Suprapubic skin (tissue), 4 donors: ENCODE measurements around the gene SLC10A3. TPM values are rescaled to one million over a fixed set of nuclear protein-coding genes. Genes with fewer than 3 reads are reported as not detected.
"Not testable (repeated sequence)": the region's sequence is repeated elsewhere in the genome, so short reads cannot be mapped to it uniquely, and the experiment has no call there.

Source experiments
- DNase-seq, 2 donors: peaks; one replicate each; pipeline ENCODE4 v3.0.0-alpha.2; 2019; ENCODE audit warnings: low spot score in 2 of 2
- H3K27ac ChIP-seq: fragments of 200-600 bp; sonication (generic); one replicate; pipeline ENCODE4 v1.5.1; 2019
- H3K27me3 ChIP-seq: fragments of 200-600 bp; sonication (generic); one replicate; pipeline ENCODE4 v1.5.1; 2019
- H3K36me3 ChIP-seq: fragments of 200-600 bp; sonication (generic); one replicate; pipeline ENCODE4 v1.5.1; 2019
- H3K4me1 ChIP-seq: fragments of 200-600 bp; sonication (generic); one replicate; pipeline ENCODE4 v1.5.1; 2019
- H3K4me3 ChIP-seq: fragments of 200-600 bp; sonication (generic); one replicate; pipeline ENCODE4 v1.5.1; 2019; ENCODE audit warnings: mild to moderate bottlenecking
- H3K9me3 ChIP-seq: fragments of 200-600 bp; sonication (generic); one replicate; pipeline ENCODE4 v1.5.1; 2019
- EP300 ChIP-seq: sonication (generic); formaldehyde crosslinking; IDR thresholded peaks from one replicate; pipeline ENCODE4 v1.6.1; 2017; ENCODE audit warnings: antibody characterized with exemption
- POLR2A ChIP-seq, 2 donors: fragments of 450-650 bp; IDR thresholded peaks; one replicate each; pipeline ENCODE4 v1.6.1; 2017; ENCODE audit warnings: antibody characterized with exemption in 2 of 2, mild to moderate bottlenecking in 2 of 2, moderate library complexity in 2 of 2
- POLR2AphosphoS5 ChIP-seq, 3 donors: sonication (generic); formaldehyde crosslinking; IDR thresholded peaks; one replicate each; pipeline ENCODE4 v1.6.1; 2017; ENCODE audit warnings: antibody characterized with exemption in 3 of 3
- WGBS: methylation state at CpG from one replicate; pipeline ENCODE4 v1.1.5; 2018; 5-methylcytosine and 5-hydroxymethylcytosine counted together
- total RNA-seq, 4 donors: library from RNA; depleted of rRNA; stranded (reverse); fragments of >200 nt; gene quantifications; one replicate each; pipeline ENCODE4 v1.1.0, GENCODE V29; 2016
- TF ChIP-seq, protein P1 (sequence below), 2 donors: fragments of 200-600 bp in 1 of 2; fragments of 450-650 bp in 1 of 2; sonication (generic) in 1 of 2; IDR thresholded peaks; one replicate each; pipeline ENCODE4 v1.5.1; 2016 to 2019; ENCODE audit warnings: antibody characterized with exemption in 2 of 2, mild to moderate bottlenecking in 1 of 2, moderate library complexity in 1 of 2

The SLC10A3 gene
- total RNA-seq, 4 donors from 2014 or later, result 16.5 to 45.0 (median 38.8) TPM

DNA sequence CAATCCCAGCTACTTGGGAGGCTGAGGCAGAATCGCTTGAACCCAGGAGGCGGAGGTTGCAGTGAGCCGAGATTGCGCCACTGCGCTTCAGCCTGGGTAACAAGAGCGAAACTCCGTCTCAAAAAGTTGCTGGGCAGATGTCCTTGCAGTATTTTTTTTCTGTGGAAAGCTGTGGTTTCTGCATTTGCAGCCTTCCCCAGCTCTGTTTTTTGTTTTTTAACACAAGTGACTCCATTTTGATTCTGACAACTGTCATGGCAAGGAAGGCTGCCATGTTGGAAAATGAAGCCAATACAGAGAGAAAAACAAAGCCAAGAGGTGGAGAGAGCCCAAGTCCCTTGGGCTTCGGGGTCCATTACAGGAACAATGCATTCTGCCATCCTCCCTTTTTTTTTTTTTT, 11.7 kb upstream of the SLC10A3 start:
- no peaks in the 10 kb centered on the region for H3K9me3 ChIP-seq
- H3K27ac ChIP-seq, result no peak overlapping the region
- H3K36me3 ChIP-seq, result peaks cover 18% of the 10 kb centered on the region
- no peak for DNase-seq
- 78% methylated on average over 8 of the region's 8 CpGs for WGBS
- no peaks in the 10 kb centered on the region for H3K4me1 ChIP-seq
- TF ChIP-seq, protein P1, sequence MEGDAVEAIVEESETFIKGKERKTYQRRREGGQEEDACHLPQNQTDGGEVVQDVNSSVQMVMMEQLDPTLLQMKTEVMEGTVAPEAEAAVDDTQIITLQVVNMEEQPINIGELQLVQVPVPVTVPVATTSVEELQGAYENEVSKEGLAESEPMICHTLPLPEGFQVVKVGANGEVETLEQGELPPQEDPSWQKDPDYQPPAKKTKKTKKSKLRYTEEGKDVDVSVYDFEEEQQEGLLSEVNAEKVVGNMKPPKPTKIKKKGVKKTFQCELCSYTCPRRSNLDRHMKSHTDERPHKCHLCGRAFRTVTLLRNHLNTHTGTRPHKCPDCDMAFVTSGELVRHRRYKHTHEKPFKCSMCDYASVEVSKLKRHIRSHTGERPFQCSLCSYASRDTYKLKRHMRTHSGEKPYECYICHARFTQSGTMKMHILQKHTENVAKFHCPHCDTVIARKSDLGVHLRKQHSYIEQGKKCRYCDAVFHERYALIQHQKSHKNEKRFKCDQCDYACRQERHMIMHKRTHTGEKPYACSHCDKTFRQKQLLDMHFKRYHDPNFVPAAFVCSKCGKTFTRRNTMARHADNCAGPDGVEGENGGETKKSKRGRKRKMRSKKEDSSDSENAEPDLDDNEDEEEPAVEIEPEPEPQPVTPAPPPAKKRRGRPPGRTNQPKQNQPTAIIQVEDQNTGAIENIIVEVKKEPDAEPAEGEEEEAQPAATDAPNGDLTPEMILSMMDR (IDR thresholded peaks at IDR 0.05), result no peak
- TF ChIP-seq POLR2AphosphoS5 (IDR thresholded peaks at IDR 0.05) (no peak), EP300 (no peak), POLR2A (IDR thresholded peaks at IDR 0.05) (no peak)
- no peak overlapping the region for H3K4me3 ChIP-seq
- H3K27me3 ChIP-seq, result no peaks in the 10 kb centered on the region

DNA sequence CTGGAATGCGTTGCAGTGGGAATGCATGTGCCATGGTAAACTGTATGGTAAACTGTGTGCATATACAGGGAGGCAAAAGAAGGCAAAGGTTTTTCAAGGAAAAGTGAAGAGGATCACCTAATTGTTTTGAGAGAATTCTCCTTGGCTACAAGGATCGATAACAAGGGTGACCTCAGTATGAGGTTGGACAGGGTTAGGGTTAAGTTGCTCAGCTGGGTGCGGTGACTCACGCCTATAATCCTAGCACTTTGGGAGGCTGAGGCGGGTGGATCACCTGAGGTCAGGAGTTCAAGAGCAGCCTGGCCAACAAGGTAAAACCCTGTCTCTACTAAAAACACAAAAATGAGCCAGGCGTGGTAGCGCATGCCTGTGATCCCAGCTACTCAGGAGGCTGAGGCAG, 11.0 kb upstream of the SLC10A3 start:
- not testable (repeated sequence) for H3K27me3 ChIP-seq, H3K4me3 ChIP-seq, H3K4me1 ChIP-seq, H3K9me3 ChIP-seq, DNase-seq, H3K27ac ChIP-seq
- WGBS, result 85% methylated on average over 7 of the region's 7 CpGs
- peaks cover 12% of the 10 kb centered on the region for H3K36me3 ChIP-seq

DNA sequence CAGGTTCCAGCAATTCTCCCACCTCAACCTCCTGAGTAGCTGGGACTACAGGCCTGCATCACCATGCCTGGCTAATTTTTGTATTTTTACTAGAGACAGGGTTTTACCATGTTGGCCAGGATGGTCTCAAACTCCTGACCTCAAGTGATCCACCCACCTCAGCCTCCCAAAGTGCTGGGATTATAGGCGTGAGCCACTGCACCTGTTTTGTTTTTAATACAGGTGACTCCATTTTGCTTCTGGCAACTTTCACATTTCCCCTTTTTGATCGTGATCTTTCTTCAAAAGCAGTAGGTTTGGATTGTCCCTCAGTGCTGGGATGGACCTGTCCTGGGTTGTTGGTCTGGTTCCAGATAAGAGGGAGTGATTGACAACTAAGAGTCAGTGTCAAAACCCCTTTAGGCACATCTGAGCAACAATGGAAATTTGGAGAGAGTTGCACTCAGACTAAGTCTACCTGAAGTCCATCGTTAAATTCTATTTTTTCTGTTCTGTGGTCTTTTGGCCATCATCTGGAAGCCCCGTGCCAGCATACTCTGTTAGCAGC, 6.2 kb upstream of the SLC10A3 start:
- DNase-seq, H3K27ac ChIP-seq, H3K9me3 ChIP-seq, H3K27me3 ChIP-seq, H3K4me1 ChIP-seq, H3K4me3 ChIP-seq, H3K36me3 ChIP-seq: not testable (repeated sequence)
- WGBS, result 75% methylated on average over 4 of the region's 4 CpGs

DNA sequence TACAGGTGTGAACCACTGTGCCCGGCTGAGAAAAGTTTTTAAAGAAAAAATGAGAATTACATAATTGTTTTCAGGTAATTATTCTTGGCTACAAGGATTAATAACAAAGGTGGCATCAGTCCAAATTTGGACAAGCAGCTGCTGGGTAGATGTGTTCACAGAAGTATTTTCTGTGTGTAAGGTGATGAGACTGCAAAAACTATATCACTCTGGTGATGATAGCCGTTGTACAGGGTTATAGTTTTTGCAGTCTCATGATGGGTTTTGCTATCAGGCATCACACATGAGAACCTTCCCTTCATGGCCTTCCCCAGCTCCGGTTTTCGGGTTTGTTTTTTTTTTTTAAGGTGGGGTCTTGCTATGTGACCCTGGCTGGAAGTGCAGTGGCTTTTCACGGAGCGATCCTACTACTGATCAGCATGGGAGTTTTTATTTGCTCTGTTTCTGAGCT, 5.1 kb upstream of the SLC10A3 start:
- WGBS, result 76% methylated on average over 6 of the region's 6 CpGs
- no peak for DNase-seq
- no peaks in the 10 kb centered on the region for H3K27me3 ChIP-seq
- no peak overlapping the region for H3K4me3 ChIP-seq
- H3K9me3 ChIP-seq, result no peaks in the 10 kb centered on the region
- H3K27ac ChIP-seq, result no peak overlapping the region
- no peaks in the 10 kb centered on the region for H3K36me3 ChIP-seq
- no peak for TF ChIP-seq POLR2A (IDR thresholded peaks at IDR 0.05)
- TF ChIP-seq, protein P1 (IDR thresholded peaks at IDR 0.05), result no peak
- TF ChIP-seq POLR2AphosphoS5 (IDR thresholded peaks at IDR 0.05), result no peak
- TF ChIP-seq EP300, result no peak
- H3K4me1 ChIP-seq, result no peaks in the 10 kb centered on the region

DNA sequence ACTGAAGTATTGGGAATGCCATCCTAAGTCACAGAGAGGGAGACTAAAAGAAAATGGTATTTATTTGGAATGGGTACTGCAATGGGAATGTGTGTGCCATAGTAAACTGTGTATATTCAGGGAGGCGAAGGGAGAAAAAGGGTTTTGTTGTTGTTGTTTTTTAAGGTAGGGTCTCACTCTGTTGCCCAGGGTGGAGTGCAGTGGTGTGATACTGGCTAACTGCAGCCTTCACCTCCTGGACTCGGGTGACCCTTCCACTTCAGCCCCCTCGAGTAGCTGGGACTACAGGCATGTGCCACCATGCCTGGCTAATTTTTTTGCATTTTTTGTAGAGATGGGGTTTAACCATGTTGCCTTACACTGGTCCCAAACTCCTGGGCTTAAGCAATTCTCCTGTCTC, 4.3 kb upstream of the SLC10A3 start:
- TF ChIP-seq EP300 (no peak), POLR2A (IDR thresholded peaks at IDR 0.05) (no peak), POLR2AphosphoS5 (IDR thresholded peaks at IDR 0.05) (no peak)
- TF ChIP-seq, protein P1 (IDR thresholded peaks at IDR 0.05), result no peak
- WGBS, result 69% methylated on average over 3 of the region's 3 CpGs
- H3K9me3 ChIP-seq, result no peaks in the 10 kb centered on the region
- no peak overlapping the region for H3K27ac ChIP-seq
- no peaks in the 10 kb centered on the region for H3K4me1 ChIP-seq
- no peaks in the 10 kb centered on the region for H3K27me3 ChIP-seq
- no peaks in the 10 kb centered on the region for H3K36me3 ChIP-seq
- DNase-seq, result no peak
- H3K4me3 ChIP-seq, result no peak overlapping the region

DNA sequence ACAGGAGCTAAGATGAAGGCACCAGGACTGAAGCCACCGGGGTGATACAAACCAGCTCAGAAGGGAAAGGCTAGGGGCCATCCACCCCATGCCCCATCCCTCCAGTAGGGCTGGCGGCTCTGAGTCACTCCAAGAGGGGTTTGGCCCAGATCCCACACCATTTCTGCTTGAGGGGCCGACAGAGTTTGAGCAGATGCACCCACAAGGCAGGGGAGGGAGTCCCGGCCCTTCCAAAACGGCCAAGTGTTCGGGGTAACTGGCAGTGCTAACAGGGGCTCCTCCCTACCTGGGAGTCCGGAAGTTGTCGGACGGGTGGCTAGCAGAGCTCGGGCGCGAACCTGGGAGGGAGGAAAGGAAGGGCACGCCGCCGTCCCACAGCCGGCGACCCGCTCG, 412 bp downstream of the SLC10A3 start:
- peak overlapping the region; percentile 94 for H3K27ac ChIP-seq
- no peaks in the 10 kb centered on the region for H3K9me3 ChIP-seq
- peak in 1 of 2 donors; percentile 80 for DNase-seq
- TF ChIP-seq POLR2A (IDR thresholded peaks at IDR 0.05), result no peak
- TF ChIP-seq EP300, result no peak
- TF ChIP-seq, protein P1 (IDR thresholded peaks at IDR 0.05), result no peak
- no peak for TF ChIP-seq POLR2AphosphoS5 (IDR thresholded peaks at IDR 0.05)
- peak overlapping the region; percentile 71 for H3K4me3 ChIP-seq
- H3K36me3 ChIP-seq, result no peaks in the 10 kb centered on the region
- peaks cover 27% of the 10 kb centered on the region for H3K4me1 ChIP-seq
- no peaks in the 10 kb centered on the region for H3K27me3 ChIP-seq
- WGBS, result 31% methylated on average over 4 of the region's 19 CpGs
